Right lobe of liver (tissue), 4 donors: Measurements from ENCODE around the gene LRBA.

Experiments used
- CTCF ChIP-seq, 4 donors: fragments of 200-600 bp in 3 of 4; fragments of 450-650 bp in 1 of 4; IDR thresholded peaks; one replicate each; pipeline versions ENCODE4 v1.5.1 to v1.8.0; 2016 to 2022; ENCODE audit warnings: antibody characterized with exemption in 4 of 4, mild to moderate bottlenecking in 2 of 4
- POLR2A ChIP-seq: fragments of 450-650 bp; IDR thresholded peaks from one replicate; pipeline ENCODE4 v1.6.1; 2017; ENCODE audit warnings: antibody characterized with exemption, mild to moderate bottlenecking
- donor health status: DM: no; HTN: no; CAD: no.
- donor health status: DM: no; HTN: no; CAD: no.
- donor health status: DM: no; HTN: yes; CAD: no.

GRCh38 chr4:150582873-150583286, 432.2 kb downstream of the LRBA start:
- TF ChIP-seq CTCF (IDR thresholded peaks at IDR 0.05) (no peak), POLR2A (no peak)
